ENCODE results near the gene GLI3.
A peak's percentile ranks its signal among the peaks of the same experiment; 100 is the strongest.

Gene GLI3

DNA sequence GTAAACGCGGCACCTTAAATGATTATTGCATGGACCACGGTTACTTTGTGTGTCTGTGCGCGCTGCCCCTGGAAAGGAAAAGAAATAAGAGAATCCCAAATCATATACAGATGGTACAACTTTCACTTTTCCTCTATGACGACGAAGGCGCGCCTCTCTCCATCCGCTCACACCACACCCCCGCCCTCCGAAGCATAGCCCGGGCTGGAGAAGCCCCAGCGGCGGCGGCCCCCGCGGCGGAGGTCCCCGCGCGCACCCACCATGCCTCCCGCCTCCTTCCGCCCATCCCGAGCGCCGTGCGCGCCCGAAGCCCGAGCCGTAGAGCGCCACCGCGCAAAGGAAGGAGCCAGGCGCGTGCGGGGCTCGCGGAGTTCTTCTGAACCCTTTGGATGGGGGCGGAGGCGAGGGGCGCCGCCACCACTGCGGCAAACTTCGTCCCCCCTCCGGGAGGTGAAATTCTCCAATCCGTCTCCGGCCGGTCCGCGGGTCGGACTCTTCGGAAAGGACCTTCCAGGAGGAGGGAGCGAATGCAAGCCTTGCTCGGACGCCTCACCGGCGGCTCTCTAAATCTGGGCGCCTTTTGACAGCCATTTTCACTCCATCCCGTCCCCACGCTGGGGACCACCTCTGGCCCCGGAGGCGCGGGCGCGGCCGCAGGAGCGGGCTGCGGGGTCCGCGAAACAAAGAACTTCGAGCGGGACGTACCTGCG, 588 bp downstream of the GLI3 start:
- peak; percentile 38 for DNase-seq (ENCODE audit: low spot score)

DNA sequence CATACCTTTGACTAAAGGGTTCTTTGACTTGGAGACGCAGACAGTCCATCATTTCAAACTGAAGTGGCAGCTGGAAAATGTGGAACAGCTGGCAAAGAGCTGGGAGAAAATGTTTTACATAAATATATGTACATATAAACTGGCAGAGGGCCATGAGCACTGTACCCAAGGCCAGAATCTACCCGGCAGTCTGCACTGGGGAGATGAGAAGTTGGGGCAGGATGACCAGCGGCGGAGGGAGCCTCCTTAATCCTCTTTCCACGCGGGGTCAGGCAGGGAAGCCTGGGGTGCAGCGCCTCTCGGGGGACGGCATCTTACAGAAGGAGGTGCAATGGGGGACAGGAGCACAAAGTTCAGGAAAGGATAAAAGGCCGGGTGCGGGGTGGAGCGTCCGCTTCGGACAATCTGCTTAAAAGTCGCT, 1.3 kb downstream of the GLI3 start:
- DNase-seq (ENCODE audit: low spot score) = no peak

DNA sequence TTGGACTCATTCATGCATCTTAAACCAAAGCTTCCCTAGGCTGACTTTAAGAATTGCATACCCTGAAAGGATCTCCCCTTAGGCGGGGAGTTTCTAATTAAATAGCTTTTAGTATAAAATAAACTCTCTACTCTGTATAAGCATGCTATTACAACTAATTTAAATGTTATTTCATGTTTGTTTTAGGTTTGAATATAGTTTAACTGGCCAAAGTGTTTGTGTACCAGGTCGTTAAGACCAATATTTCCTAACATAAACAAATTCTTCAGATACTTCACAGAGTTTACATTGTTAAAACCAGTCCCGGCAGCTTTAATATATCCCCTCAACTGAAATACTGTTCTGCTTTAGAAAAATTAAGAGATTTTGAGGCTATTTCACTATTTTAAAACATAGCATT, 2.3 kb downstream of the GLI3 start:
- no peak for DNase-seq (ENCODE audit: low spot score)

DNA sequence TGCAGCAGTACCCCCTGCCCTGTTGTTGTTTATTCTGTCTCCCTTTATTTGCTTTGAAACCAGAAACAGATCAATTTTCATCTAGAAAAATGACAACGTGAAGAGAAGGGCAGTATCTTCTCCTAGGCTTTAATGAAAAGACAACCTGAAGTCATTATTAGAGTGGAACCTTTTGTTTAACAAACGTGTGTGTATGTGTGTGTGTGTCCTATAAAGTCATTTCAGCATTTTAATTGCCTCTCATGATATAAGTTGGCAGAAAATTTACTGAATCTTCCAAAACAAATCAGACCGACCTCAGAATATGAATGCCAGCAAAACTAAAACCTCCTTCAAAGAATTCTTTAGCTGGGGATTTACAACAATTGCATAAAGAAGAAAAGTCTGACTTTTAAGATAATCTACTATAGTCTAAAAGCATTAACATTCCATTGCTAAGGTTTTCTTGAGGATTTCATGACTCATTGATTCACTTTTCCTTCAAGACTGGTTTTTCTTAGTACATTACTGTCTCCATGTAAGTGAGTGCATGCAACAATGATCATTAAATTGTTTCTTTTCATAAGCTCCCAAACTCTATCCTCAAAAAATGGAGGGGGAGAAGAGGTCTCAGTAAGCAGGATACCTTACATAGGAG, 3.2 kb downstream of the GLI3 start:
- DNase-seq (ENCODE audit: low spot score) = no peak

DNA sequence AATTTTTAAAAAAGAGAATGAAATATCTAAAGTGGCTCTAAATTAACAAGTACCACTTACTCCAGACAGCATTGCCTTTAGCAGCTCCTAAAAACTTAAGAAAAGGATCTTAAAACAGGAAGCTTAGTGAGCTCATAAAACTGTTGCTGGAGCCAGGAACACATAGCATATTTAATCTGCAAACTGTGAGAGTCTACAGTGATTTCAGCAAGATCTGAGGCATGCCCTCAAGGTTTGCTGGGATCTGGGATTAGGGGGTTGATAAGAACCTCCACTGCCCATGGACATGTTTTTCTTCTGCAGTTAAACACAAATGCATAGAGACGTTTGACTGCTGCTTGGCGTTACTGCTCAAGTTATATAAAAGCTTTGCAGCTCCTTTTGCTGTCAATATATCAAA, 3.8 kb downstream of the GLI3 start:
- no peak for DNase-seq (ENCODE audit: low spot score)

DNA sequence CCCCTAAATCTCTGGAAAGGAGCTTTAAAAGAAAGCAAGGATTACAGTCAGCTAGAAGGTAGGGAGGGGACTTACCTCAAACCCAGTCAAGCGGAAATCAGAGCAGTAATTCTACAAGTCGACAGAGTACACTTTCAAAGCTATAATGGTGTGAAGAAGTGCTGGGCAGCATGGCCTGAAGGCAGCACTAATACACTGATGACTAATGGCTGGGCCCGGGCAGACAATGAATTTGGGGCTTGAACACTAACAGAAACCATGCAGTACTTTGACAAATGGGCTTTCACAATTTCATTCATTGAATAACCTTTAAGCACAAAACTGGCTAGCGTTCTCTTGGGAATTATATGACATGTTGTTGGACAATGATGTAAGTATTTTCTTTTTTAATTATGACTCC, 4.7 kb downstream of the GLI3 start:
- no peak for DNase-seq (ENCODE audit: low spot score)

DNA sequence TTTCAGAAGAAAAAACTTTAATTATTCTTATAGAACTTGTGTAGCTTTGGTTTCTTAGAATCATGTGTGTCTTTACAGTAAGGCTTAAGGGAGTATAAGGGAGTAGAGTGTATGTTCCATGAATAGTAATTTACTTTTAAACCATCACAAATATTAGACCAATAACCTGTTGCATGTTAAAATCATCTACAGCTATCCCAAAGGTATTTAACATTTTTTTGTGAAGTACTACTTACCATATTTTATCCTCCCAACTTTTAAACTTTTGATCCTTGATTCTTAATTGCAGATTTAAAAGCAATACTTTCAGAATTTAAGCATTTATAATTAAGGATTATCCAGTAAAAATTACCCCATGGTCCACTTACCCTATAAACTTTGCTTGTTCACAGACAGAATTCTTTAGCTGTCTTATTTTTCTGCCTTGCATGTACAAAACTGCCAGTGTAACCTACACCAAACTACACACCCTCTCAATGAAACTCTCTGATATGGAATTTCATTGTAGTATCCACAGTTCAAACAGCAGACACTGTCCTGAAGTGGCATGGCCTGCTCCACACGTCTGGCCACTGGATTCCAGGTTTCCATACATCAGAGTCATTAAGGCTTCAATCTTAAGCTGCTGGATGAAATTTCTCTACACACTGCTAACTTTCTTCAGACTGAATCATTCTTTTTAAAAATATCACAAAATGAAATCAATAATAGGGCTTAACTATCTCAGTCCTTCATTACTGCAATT, 5.8 kb downstream of the GLI3 start:
- DNase-seq (ENCODE audit: low spot score) = no peak

DNA sequence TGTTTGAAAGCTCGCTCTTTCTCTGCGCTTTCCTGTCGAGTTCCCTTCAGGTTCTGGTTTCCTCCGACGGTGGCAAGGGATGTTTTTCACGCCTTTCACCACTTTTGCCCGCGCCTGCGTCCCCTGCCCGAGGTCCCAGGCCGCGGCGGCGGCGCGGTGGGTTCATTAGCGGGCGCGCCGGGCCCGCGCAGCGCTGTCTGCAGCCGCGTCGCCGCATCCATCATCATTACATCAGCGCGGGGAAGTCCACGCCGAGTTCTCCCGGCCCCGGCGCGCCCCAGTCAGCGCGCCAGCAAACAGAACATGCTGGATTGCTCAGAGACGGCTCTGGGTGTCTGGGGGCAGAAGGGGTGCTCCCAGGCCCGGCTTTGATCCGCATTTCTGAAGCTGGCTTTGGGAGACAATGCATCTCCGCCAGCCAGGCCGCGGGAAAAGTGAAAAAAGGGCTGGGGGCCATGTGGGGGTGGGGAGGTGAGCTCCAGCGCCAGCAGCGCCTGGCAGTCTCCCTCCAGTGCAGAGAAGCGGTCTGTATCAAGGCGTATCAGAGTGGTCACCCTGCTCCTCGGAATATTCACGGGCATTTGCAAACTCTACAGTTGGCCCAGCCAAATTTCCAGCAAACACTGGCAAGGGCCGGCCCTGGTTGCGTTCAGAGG, 8.9 kb downstream of the GLI3 start:
- DNase-seq (ENCODE audit: low spot score) = peak; percentile 24

DNA sequence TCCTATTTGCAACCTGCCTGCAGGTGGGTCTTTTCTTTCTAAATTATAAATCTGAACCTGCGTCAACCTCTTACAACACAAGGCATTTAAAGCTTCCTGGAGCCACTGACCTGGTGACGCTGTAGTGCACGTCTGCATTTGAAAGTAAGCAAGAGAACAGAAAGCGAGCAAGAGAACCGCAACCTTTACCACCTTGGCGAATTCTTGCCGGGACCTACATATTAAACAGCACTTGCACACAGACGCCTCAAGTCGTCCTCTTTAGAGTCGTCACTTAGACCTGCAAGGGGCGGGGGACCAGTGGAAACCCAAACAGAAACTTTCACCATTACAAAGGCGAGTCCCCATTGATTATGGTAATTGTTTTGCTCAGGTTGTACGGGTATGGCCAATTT, 9.5 kb downstream of the GLI3 start:
- peak; percentile 27 for DNase-seq (ENCODE audit: low spot score)

DNA sequence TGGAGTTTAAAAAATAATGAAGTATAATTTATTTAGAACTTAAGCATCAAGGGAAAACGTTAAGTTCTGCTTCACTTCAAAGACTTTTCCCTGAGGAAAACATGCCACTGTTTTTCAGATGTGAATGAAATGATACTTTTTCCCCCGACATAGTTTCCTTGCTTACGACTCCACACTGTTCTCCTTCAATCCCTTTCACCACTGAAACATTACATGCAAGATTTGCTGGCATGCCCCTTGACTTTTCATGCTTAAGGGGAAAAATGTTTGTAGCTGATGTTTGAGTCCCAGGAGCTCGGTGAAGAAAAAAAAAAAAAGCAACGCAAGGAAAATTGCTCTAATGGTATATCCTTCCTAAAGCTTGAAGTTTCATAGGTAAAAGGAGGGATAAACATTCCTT, 10.0 kb downstream of the GLI3 start:
- DNase-seq (ENCODE audit: low spot score) = no peak

DNA sequence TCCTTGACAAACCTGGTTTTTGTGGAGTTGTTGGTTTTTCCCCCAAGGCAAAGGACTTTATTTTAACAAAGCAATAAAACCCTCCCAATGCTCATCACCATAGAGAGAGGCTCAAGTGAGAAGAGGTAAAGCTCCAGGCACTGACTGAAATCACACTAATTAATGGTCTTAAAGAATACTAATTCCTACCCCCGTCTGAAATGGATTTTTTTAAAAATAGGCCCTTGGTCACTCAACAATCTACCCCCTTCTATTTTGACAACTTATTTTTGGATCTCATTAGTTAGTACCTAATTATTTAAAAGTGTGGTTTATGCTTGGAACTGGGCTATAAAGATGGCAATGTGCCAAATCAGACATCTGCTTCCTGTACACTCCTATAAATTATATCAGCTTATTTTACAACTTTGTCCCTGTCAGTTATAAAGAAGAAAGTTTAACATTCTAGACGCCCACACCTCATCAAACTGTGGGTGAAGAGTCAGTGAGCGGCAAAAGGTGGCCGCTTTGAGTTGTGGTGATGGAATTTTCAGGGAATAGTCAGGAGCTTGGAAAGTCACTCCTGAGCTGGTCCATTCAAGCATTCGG, 10.6 kb downstream of the GLI3 start:
- no peak for DNase-seq (ENCODE audit: low spot score)

DNA sequence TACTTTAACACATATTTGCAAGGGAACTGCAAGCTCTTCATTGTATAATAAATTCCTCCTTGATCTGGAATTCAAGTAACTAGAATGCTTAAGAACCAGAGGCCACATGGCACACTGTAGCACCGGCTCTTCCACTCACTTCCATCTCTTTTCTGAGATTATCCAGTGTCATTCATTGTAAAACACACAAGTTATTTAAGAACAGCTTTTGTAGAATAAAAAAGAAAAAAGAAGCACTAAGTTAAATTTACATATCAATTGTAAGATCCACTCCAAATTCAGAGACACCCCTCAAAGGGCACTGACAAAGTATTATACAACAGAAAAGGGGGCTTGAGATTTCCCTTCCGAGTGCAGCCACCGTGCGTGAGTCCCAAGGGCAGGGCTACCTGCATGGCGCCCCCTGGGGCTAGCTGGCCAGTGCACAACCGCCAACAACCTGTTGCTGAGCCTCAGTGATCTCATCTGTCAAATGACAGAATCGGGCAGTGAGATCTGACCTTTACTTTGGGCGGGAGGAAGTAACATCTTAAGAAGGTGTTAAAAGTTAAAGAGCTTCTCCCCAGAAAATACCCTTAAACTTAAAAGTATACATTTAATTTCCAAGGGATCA, 12.5 kb downstream of the GLI3 start:
- peak; percentile 19 for DNase-seq (ENCODE audit: low spot score)

DNA sequence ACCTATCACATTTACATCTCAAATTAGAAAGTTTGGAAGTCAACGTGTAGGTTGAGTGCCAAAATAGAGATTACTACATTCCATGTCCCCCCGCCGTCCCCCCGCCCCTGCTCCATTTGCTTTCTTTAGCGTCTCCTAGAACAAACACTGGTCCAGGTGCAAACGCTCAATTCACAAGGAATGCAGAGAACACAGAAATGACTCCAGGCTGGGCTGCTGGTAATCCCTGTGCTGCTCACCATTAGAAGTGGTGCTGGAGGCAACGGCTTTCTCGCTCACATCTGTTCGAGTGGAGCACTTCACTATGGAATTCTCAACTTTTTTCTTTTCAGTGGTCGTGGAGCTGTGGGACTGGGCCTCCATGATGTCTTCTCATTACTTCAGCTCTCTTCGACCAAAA, 14.1 kb downstream of the GLI3 start:
- peak; percentile 30 for DNase-seq (ENCODE audit: low spot score)

DNA sequence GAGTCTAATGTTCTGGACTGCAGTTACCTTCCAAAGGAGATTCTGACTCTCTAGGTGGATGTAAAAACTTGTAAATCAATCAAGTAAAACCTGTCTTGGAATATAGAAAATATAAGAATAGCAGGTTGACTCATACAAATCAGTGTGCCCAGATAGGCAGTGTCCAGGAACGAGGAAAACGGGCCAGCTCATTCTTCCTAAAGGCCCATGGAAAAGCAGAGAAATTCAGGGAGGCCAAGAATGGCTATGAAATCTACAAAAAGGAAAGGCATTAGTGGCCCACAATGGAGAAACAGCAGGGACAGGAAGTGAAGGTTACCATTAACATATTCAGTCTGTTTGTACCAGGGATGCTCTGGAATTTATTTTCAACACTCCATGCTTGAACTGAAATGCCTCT, 14.9 kb downstream of the GLI3 start:
- DNase-seq (ENCODE audit: low spot score) = peak; percentile 41

DNA sequence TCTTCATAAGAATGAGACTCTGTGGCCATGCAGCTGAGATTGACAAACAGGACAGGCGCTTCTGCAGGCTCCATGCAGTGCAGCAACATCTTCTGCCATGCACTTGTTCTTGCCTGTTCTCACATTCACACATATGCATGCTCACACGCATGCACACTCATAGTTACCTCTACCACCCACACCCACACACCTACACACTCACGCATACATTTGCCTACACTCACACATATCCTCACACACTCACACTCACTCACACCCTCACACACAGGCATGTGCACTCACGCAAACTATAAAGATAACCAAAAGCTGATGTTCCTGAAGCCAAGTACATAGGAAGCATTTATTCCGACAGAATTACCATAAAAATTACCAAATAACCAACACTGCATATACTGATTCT, 15.7 kb downstream of the GLI3 start:
- no peak for DNase-seq (ENCODE audit: low spot score)

DNA sequence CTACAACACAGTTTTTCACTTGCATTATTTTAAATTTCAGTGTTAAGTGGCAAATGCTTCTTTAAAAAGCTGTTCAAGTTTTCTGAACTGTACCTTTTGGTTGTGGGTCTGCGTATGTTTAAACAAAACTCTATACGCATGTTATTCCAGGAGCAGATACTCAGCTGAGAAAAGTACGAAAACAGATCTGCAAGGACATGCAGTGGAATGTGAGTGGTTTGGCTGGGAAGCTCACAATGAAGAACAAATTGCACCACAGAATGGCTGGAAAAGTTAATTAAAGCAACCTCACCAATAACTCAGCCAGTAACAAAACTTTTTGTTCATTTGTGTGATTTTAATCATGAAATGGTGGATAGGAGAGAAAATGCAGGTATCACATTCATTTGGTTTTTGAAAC, 17.6 kb downstream of the GLI3 start:
- no peak for DNase-seq (ENCODE audit: low spot score)

DNA sequence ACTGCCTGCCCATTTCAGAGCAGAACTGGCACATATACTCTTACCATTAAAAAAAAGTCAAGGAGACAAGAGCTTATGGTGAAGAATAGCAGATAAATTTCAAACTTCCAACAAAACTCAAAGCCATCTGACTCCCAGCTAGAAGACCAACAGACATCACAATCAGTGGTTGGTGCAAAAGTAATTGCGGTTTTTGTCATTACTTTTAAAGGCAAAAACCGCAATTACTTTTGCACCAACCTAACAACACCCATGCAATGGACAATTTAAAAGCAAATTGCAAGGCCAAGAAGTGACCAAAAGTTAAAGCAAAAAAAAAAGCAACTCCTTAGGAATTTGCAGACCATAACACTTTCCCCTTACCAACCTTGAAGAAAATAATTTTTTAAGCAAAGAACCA, 18.8 kb downstream of the GLI3 start:
- no peak for DNase-seq (ENCODE audit: low spot score)

DNA sequence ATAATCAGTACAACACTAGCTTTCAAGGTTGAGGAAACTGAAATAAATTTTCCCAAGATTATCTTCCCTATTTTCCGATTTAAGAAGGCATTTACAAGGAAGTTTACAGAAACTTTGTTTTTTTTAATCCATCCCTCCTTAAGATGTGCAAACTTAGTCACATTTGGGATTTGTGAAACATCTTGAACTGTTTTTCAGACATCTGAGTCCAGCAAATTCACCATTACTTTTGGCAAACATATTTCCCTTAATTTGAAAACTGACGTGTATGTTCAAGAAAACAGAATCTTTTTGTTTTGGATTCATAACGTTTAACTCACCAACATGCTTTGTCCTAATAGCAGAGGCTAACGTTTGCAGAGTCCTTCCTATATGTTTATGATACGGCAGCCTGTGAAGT, 19.5 kb downstream of the GLI3 start:
- DNase-seq (ENCODE audit: low spot score) = no peak

DNA sequence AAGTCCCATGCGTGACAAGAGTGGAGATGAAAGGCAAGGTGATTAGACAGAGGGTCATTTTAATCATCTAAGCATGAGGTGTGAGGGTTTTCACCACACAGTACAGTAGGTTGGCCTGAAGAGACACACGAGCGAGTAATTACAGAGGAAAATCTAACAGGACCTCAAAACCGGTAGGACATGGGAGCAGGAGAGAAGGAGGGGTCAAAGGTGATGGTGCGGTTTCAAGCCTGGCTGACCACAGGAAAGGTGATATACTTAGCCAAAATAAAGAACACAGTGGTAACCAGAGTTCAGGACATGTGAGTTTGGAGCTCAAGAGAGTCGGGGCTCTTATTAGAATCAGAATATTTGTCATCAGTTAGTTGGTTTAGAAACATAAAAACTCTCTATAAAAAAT, 20.0 kb downstream of the GLI3 start:
- no peak for DNase-seq (ENCODE audit: low spot score)

DNA sequence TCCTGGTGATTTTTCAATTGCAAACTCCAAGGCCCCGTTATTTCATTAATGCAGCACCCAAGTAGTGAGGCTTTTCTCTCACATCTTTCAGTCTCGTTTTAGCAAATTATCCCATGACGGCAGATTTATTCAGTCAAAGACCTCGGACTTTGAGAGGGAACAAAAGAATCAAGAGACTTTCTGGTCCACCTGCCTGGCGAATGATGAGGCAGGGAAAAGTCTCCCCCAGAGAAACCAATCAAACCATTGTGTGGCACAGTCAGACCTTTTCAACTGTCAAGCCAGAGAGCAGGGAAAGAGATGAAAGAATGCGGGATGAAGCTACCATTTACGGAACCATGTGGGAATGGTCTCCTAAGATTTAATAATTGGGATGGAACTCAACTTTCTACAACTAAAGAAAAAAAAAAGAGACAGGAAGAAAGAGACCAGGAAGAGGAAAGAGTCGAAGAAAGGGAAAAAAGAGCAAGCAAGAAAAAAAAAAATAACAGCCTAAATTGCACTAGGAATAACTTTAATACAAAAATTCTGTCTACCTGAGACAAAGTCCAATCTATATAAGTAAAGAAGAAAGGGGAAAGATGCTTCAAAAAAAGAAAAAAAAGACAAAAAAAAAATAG, 22.8 kb downstream of the GLI3 start:
- DNase-seq (ENCODE audit: low spot score) = no peak

DNA sequence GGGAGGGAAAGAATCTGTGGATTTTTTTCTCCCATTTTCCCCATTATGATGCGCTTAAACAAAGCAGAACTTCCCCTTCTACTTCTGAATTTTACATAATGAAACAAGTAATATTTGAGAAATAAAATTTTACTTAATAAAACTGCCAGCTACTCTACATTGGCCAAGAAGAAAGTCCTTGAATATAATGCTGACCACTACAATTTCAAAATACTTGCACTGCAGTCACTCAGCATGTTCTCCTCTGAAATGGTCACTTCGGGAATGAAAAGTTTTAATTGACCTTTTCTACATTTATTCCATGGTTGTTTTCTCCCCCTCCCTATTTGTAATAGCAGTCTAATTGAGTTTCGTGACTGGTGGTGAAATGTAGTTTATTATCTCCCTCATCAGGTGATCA, 23.9 kb downstream of the GLI3 start:
- DNase-seq (ENCODE audit: low spot score) = no peak

Data from iPS-NIHi11 (cell line).